Spleen (tissue), 11 donors: ENCODE results near the gene LNPK. TPM values are rescaled to one million over a fixed set of nuclear protein-coding genes. Genes with fewer than 3 reads are reported as not detected.
"Not testable (repeated sequence)": the region's sequence is repeated elsewhere in the genome, so short reads cannot be mapped to it uniquely, and the experiment has no call there.

Experiments used
- DNase-seq: peaks from one replicate; pipeline ENCODE4 v3.0.0-alpha.2; 2020
- H3K27ac ChIP-seq, 8 donors: fragments of 200-600 bp; sonication (generic) in 7 of 8; 1 replicate in 4 of 8; 2 replicates in 4 of 8; pipeline versions ENCODE4 v1.5.0 to v1.8.0; 2016 to 2021; ENCODE audit warnings: inconsistent platforms in 4 of 8, mild to moderate bottlenecking in 4 of 8, moderate library complexity in 1 of 8
- H3K27me3 ChIP-seq, 7 donors: fragments of 200-600 bp; sonication (generic) in 6 of 7; replicated peaks in 1 of 7; 1 replicate in 4 of 7; 2 replicates in 3 of 7; pipeline versions ENCODE4 v1.5.0 to v1.8.0; 2016 to 2021; ENCODE audit warnings: inconsistent platforms in 3 of 7, mild to moderate bottlenecking in 1 of 7
- H3K36me3 ChIP-seq, 6 donors: fragments of 200-600 bp; sonication (generic) in 5 of 6; 1 replicate in 4 of 6; 2 replicates in 2 of 6; pipeline versions ENCODE4 v1.5.0 to v1.8.0; 2016 to 2021; ENCODE audit warnings: inconsistent platforms in 2 of 6
- H3K4me1 ChIP-seq, 6 donors: fragments of 200-600 bp; sonication (generic) in 5 of 6; 1 replicate in 3 of 6; 2 replicates in 3 of 6; pipeline versions ENCODE4 v1.5.0 to v1.8.0; 2016 to 2021; ENCODE audit warnings: inconsistent platforms in 3 of 6
- H3K4me3 ChIP-seq, 8 donors: fragments of 200-600 bp; sonication (generic) in 7 of 8; 1 replicate in 4 of 8; 2 replicates in 4 of 8; pipeline versions ENCODE4 v1.5.0 to v1.8.0; 2016 to 2021; ENCODE audit warnings: inconsistent platforms in 4 of 8, mild to moderate bottlenecking in 4 of 8, moderate library complexity in 2 of 8
- H3K9me3 ChIP-seq, 8 donors: fragments of 200-600 bp; sonication (generic) in 7 of 8; 1 replicate in 4 of 8; 2 replicates in 4 of 8; pipeline versions ENCODE4 v1.5.0 to v1.8.0; 2016 to 2021; ENCODE audit warnings: inconsistent platforms in 4 of 8
- POLR2A ChIP-seq, 3 donors: fragments of 450-650 bp; IDR thresholded peaks; one replicate each; pipeline ENCODE4 v1.5.1; 2017; ENCODE audit warnings: antibody characterized with exemption in 3 of 3, mild to moderate bottlenecking in 1 of 3
- POLR2AphosphoS5 ChIP-seq, 3 donors: sonication (generic); formaldehyde crosslinking; IDR thresholded peaks; one replicate each; pipeline ENCODE4 v1.5.1; 2017; ENCODE audit warnings: antibody characterized with exemption in 3 of 3
- WGBS, 5 donors: extraction: QIAGEN DNeasy Blood & Tissue Kit in 3 of 5; methylation state at CpG; one replicate each; pipeline versions ENCODE4 v1.1.5 to v1.1.7; 2013 to 2018; 5-methylcytosine and 5-hydroxymethylcytosine counted together
- intact Hi-C: fragments of 100-400 bp; cut with DNase I; formaldehyde crosslinking; loops from one replicate; pipeline ENCODE4 v1.15.0; 2023; ENCODE audit warnings: low total_unique reads
- polyA plus RNA-seq, 3 donors: library from polyadenylated mRNA; stranded (reverse); fragments of 200-250 nt; gene quantifications; one replicate each; pipeline ENCODE4 v1.2.1, GENCODE V29; 2013
- total RNA-seq, 7 donors: library from RNA; depleted of rRNA in 3 of 7; stranded (reverse); fragments of >200 nt in 3 of 7; fragmentation: NEBNext Ultra II Directional in 4 of 7; extraction: Animal tissue kit (Norgen Biotek cat#: 25700) in 4 of 7; gene quantifications; one replicate each; pipeline versions ENCODE4 v1.1.0 to v1.2.1, GENCODE V29; 2016 to 2021
- TF ChIP-seq, protein P1 (sequence below), 11 experiments: fragments of 200-600 bp in 7 of 11; fragments of 450-650 bp in 4 of 11; sonication (generic) in 4 of 11; IDR thresholded peaks in 8 of 11; conservative IDR thresholded peaks in 3 of 11; 1 replicate in 7 of 11; 2 replicates in 4 of 11; pipeline versions ENCODE4 v1.4.0 to v1.8.0; 2016 to 2021; ENCODE audit warnings: antibody characterized with exemption in 11 of 11, inconsistent platforms in 4 of 11, mild to moderate bottlenecking in 1 of 11
- donor health status: healthy with polysubstance abuse.
- donor health status: DM: no; HTN: no; CAD: no; lungs with moderate emphysema.
- donor health status: DM: no; HTN: no; CAD: no.
- donor health status: Bipolar disorder and iron deficiency.
- donor health status: healthy.
- donor health status: DM: no; HTN: no; CAD: no.
- donor health status: DM: yes; HTN: yes; CAD: no.

The LNPK gene
- total and polyA plus RNA-seq, 10 donors = 2.1 to 31.9 (median 17.0) TPM

DNA sequence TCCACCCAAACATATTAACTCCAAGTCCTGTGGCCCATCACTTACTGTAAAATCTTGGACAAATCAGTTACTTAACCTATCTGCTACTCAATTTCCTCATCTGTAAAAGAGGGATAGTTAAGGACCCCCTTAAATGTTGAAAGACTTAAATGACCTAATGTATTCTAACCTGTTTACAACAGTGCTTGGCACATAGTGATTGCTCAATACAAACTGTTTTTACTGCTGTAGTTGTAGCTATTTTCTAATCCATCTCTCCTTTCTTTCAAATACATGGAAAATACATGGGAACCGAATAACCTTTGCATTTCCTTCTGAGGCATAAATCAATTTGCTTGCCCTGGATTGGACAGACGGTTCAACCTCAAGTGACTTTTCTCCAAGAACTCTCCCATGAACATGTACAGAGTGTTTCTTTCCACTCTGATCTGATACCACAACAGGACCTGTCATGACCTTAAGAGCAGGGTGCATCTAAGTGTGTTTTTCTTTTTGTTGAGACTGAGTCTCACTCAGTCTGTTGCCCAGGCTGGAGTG is 2.7 kb downstream of the LNPK start:
- Histone ChIP-seq H3K27ac (no peak overlapping the region), H3K36me3 (peaks cover 0 to 1% (median 0%) of the 10 kb centered on the region in 6 donors), H3K4me3 (no peak overlapping the region), H3K4me1 (peaks cover 5 to 45% (median 26%) of the 10 kb centered on the region in 6 donors), H3K9me3 (no peaks in the 10 kb centered on the region), H3K27me3 (no peaks in the 10 kb centered on the region)
- no peak for DNase-seq
- intact Hi-C loops = no loop called here
- WGBS, 5 donors = 81 to 93% (median 85%) methylated on average over 2 of the region's 2 CpGs
- TF ChIP-seq POLR2AphosphoS5 (IDR thresholded peaks at IDR 0.05) = no peak
- TF ChIP-seq POLR2A (IDR thresholded peaks at IDR 0.05) = no peak
- TF ChIP-seq, protein P1, sequence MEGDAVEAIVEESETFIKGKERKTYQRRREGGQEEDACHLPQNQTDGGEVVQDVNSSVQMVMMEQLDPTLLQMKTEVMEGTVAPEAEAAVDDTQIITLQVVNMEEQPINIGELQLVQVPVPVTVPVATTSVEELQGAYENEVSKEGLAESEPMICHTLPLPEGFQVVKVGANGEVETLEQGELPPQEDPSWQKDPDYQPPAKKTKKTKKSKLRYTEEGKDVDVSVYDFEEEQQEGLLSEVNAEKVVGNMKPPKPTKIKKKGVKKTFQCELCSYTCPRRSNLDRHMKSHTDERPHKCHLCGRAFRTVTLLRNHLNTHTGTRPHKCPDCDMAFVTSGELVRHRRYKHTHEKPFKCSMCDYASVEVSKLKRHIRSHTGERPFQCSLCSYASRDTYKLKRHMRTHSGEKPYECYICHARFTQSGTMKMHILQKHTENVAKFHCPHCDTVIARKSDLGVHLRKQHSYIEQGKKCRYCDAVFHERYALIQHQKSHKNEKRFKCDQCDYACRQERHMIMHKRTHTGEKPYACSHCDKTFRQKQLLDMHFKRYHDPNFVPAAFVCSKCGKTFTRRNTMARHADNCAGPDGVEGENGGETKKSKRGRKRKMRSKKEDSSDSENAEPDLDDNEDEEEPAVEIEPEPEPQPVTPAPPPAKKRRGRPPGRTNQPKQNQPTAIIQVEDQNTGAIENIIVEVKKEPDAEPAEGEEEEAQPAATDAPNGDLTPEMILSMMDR (IDR thresholded peaks at IDR 0.05 in 8 of 11, conservative IDR thresholded peaks at IDR 0.05 in 3 of 11) = no peak

DNA sequence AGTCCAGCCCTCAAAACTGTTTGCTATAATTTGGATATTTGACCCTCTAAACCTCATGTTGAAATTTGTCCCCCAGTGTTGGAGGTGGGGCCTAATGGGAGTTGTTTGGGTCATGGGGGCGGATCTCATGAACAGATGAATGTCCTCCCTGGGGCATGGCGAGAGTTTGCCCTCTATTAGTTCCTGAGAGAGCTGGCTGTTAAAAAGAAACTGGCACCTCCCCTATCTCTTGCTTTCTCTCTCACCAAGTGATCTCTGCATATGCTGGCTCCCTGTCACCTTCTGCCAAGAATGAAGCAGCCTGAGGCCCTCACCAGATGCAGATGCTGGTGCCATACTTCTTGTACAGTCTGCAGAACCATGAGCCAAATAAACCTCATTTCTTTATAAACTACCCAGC is 12.0 kb downstream of the LNPK start:
- Histone ChIP-seq H3K9me3 (peaks cover 0 to 7% (median 0%) of the 10 kb centered on the region in 8 donors), H3K27me3 (no peaks in the 10 kb centered on the region), H3K36me3 (peaks cover 0 to 64% (median 12%) of the 10 kb centered on the region in 6 donors), H3K4me1 (no peaks in the 10 kb centered on the region), H3K4me3 (no peak overlapping the region), H3K27ac (no peak overlapping the region)
- no peak for DNase-seq
- TF ChIP-seq POLR2AphosphoS5 (IDR thresholded peaks at IDR 0.05) = no peak
- TF ChIP-seq, protein P1 (IDR thresholded peaks at IDR 0.05 in 8 of 11, conservative IDR thresholded peaks at IDR 0.05 in 3 of 11) = no peak
- no peak for TF ChIP-seq POLR2A (IDR thresholded peaks at IDR 0.05)
- intact Hi-C loops = no loop called here
- 92 to 98% (median 95%) methylated on average over 2 of the region's 2 CpGs for WGBS, 5 donors

DNA sequence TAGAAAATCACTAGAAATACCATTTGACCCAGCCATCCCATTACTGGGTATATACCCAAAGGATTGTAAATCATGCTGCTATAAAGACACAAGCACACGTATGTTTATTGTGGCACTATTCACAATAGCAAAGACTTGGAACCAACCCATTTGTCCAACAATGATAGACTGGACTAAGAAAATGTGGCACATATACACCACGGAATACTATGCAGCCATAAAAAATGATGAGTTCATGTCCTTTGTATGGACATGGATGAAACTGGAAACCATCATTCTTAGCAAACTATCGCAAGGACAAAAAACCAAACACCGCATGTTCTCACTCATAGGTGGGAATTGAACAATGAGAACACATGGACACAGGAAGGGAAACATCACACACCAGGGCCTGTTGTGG is 14.9 kb downstream of the LNPK start:
- H3K27ac ChIP-seq, H3K27me3 ChIP-seq, intact Hi-C loops, DNase-seq, H3K9me3 ChIP-seq, H3K4me1 ChIP-seq, H3K4me3 ChIP-seq: not testable (repeated sequence)
- H3K36me3 ChIP-seq = peaks cover 0 to 73% (median 12%) of the 10 kb centered on the region in 6 donors
- 94 to 98% (median 97%) methylated on average over 3 to 4 of the region's 4 CpGs for WGBS, 5 donors

DNA sequence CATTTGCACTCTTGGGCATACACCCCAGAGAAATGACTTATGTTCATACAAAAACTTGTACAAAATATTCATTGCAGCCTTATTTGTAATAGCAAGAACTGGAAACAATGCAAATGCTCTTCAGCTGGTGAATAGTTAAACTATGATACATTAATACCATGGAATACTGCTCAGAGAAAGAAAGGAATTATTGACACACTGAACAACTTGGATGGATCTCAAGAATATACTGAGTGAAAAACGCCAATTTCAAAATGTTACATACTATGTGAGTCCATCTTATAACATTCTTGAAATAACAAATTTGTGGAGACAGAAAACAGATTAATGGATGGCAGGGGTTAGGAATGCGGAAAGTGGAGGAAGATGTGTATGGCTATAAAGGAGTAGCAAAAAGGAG is 17.2 kb downstream of the LNPK start:
- WGBS, 5 donors = 91 to 99% (median 96%) methylated on average over 2 of the region's 2 CpGs
- no peak for TF ChIP-seq POLR2AphosphoS5 (IDR thresholded peaks at IDR 0.05)
- no peak for TF ChIP-seq POLR2A (IDR thresholded peaks at IDR 0.05)
- TF ChIP-seq, protein P1 (IDR thresholded peaks at IDR 0.05 in 8 of 11, conservative IDR thresholded peaks at IDR 0.05 in 3 of 11) = no peak
- no peak overlapping the region for H3K27ac ChIP-seq
- H3K27me3 ChIP-seq = no peaks in the 10 kb centered on the region
- no peaks in the 10 kb centered on the region for H3K4me1 ChIP-seq
- H3K36me3 ChIP-seq = peaks cover 0 to 69% (median 1%) of the 10 kb centered on the region in 6 donors
- peaks cover 0 to 7% (median 0%) of the 10 kb centered on the region in 8 donors for H3K9me3 ChIP-seq
- no peak overlapping the region for H3K4me3 ChIP-seq
- intact Hi-C loops = no loop called here
- no peak for DNase-seq
